ENCODE results near the gene CACNA1B.

The CACNA1B gene

GRCh38 chr9:137924169-137924568, 46.6 kb downstream of the CACNA1B start:
- DNase-seq = no peak

GRCh38 chr9:137924761-137925369, 47.3 kb downstream of the CACNA1B start:
- DNase-seq = no peak

- DNase-seq = no peak
Measured at GRCh38 chr9:137943655-137944054, 66.1 kb downstream of the CACNA1B start.

- no peak for DNase-seq
Measured at GRCh38 chr9:137945581-137945980, 68.0 kb downstream of the CACNA1B start.

GRCh38 chr9:137946993-137947392, 69.4 kb downstream of the CACNA1B start:
- DNase-seq = no peak

- no peak for DNase-seq
Measured at GRCh38 chr9:137948642-137949041, 71.1 kb downstream of the CACNA1B start.

- DNase-seq = no peak
Measured at GRCh38 chr9:137949260-137949659, 71.7 kb downstream of the CACNA1B start.

GRCh38 chr9:137951107-137951506, 73.5 kb downstream of the CACNA1B start:
- DNase-seq = no peak

GRCh38 chr9:137951597-137952490, 74.3 kb downstream of the CACNA1B start:
- no peak for DNase-seq

- DNase-seq = no peak
Measured at GRCh38 chr9:137952976-137953666, 75.5 kb downstream of the CACNA1B start.

GRCh38 chr9:137953683-137954438, 76.3 kb downstream of the CACNA1B start:
- no peak for DNase-seq

- no peak for DNase-seq
Measured at GRCh38 chr9:137955224-137955570, 77.6 kb downstream of the CACNA1B start.

- no peak for DNase-seq
Measured at GRCh38 chr9:137955586-137955985, 78.0 kb downstream of the CACNA1B start.

GRCh38 chr9:137956039-137956438, 78.5 kb downstream of the CACNA1B start:
- DNase-seq = no peak

- no peak for DNase-seq
Measured at GRCh38 chr9:137956688-137957385, 79.3 kb downstream of the CACNA1B start.

GRCh38 chr9:137959641-137960411, 82.2 kb downstream of the CACNA1B start:
- DNase-seq = no peak

- DNase-seq = no peak
Measured at GRCh38 chr9:137960496-137960895, 82.9 kb downstream of the CACNA1B start.

GRCh38 chr9:137963525-137963924, 85.9 kb downstream of the CACNA1B start:
- no peak for DNase-seq

- no peak for DNase-seq
Measured at GRCh38 chr9:137965177-137965795, 87.7 kb downstream of the CACNA1B start.

GRCh38 chr9:137967280-137967953, 89.8 kb downstream of the CACNA1B start:
- no peak for DNase-seq

GRCh38 chr9:137968235-137968634, 90.7 kb downstream of the CACNA1B start:
- DNase-seq = no peak
